GM21528 (cell line): ENCODE results near the gene HS3ST5.

Experiments used
- ATAC-seq: cut with Tn5 transposase; IDR thresholded peaks from one replicate; pipeline ENCODE4 v1.9.1; 2021; ENCODE audit warnings: mild to moderate bottlenecking, moderate library complexity; ENCODE audit not compliant: unreplicated experiment, low FRiP score

HS3ST5 gene

GRCh38 chr6:114009192-114009591, 333.6 kb downstream of the HS3ST5 start:
- no peak for ATAC-seq

GRCh38 chr6:114008331-114008730, 334.5 kb downstream of the HS3ST5 start:
- no peak for ATAC-seq

- no peak for ATAC-seq
Observed at GRCh38 chr6:114007516-114007915, 335.3 kb downstream of the HS3ST5 start.
